22Rv1 (cell line): ENCODE data around the gene KLHL25.

Experiments used
- ZFX ChIP-seq: fragments of 450-650 bp; IDR thresholded peaks from 2 replicates; pipeline ENCODE4 v1.6.1; 2017; ENCODE audit warnings: antibody characterized with exemption, borderline replicate concordance
- TF ChIP-seq, protein P1 (sequence below): fragments of 450-650 bp; IDR thresholded peaks from 2 replicates; pipeline ENCODE4 v1.5.1; 2017; ENCODE audit warnings: mild to moderate bottlenecking

DNA sequence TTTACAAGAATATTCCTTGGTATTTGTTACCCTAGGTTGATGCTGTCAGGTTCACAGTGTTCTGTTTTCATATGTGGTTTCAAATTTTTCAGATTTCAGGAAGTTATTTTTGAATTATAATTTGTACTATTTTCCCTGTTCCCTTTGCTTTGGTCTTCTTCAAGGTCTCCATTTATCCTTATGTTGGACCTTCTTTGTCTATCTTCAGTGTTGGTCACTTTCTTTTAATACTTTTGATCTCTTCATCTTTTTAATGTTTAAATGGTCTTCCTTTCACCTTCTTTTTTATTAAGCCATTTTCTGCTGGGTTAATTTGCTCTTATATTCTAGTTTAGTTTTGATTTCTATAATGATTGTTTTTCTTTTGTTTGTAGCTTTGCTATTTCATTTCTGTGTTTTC lies 61.3 kb downstream of the KLHL25 start:
- TF ChIP-seq, protein P1, sequence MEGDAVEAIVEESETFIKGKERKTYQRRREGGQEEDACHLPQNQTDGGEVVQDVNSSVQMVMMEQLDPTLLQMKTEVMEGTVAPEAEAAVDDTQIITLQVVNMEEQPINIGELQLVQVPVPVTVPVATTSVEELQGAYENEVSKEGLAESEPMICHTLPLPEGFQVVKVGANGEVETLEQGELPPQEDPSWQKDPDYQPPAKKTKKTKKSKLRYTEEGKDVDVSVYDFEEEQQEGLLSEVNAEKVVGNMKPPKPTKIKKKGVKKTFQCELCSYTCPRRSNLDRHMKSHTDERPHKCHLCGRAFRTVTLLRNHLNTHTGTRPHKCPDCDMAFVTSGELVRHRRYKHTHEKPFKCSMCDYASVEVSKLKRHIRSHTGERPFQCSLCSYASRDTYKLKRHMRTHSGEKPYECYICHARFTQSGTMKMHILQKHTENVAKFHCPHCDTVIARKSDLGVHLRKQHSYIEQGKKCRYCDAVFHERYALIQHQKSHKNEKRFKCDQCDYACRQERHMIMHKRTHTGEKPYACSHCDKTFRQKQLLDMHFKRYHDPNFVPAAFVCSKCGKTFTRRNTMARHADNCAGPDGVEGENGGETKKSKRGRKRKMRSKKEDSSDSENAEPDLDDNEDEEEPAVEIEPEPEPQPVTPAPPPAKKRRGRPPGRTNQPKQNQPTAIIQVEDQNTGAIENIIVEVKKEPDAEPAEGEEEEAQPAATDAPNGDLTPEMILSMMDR = no peak
- no peak for TF ChIP-seq ZFX
